Mucosa of stomach (tissue), 1 donor: Measurements from ENCODE around the gene RAD23A.
A peak's percentile ranks its signal among the peaks of the same experiment; 100 is the strongest.

Experiments
- H3K27me3 ChIP-seq: one replicate; pipeline ENCODE4 v1.7.0; 2013; ENCODE audit warnings: mild to moderate bottlenecking, low read length; ENCODE audit not compliant: control insufficient read depth, insufficient read depth
- H3K36me3 ChIP-seq: one replicate; pipeline ENCODE4 v1.7.0; 2013; ENCODE audit warnings: low read length; ENCODE audit not compliant: control insufficient read depth, insufficient read depth
- H3K4me1 ChIP-seq: one replicate; pipeline ENCODE4 v1.7.0; 2013; ENCODE audit warnings: mild to moderate bottlenecking, low read length; ENCODE audit not compliant: control insufficient read depth, insufficient read depth
- H3K4me3 ChIP-seq: one replicate; pipeline ENCODE4 v1.7.0; 2013; ENCODE audit warnings: low read length
- H3K9ac ChIP-seq: one replicate; pipeline ENCODE4 v1.7.0; 2013; ENCODE audit warnings: mild to moderate bottlenecking, low read length, moderate library complexity
- H3K9me3 ChIP-seq: one replicate; pipeline ENCODE4 v1.7.0; 2013; ENCODE audit warnings: mild to moderate bottlenecking, low read length, moderate library complexity; ENCODE audit not compliant: control insufficient read depth
- donor health status: Pancreatic carcinoma.

Gene RAD23A

GRCh38 chr19:12984143-12984627 is 38.5 kb downstream of the RAD23A start:
- H3K9ac ChIP-seq = peak overlapping the region; percentile 32

GRCh38 chr19:12984683-12985048 is 39.0 kb downstream of the RAD23A start:
- peaks cover 34% of the 10 kb centered on the region for H3K4me1 ChIP-seq
- H3K9ac ChIP-seq = peak overlapping the region; percentile 32
- H3K27me3 ChIP-seq = peaks cover 11% of the 10 kb centered on the region
- H3K36me3 ChIP-seq = no peaks in the 10 kb centered on the region
- H3K9me3 ChIP-seq = no peaks in the 10 kb centered on the region
- H3K4me3 ChIP-seq = no peak overlapping the region

More at GRCh38 chr19:12984143-12984627, 38.5 kb downstream of the RAD23A start:
- H3K9me3 ChIP-seq = no peaks in the 10 kb centered on the region
- H3K4me3 ChIP-seq = no peak overlapping the region
- H3K27me3 ChIP-seq = peaks cover 11% of the 10 kb centered on the region
- peaks cover 34% of the 10 kb centered on the region for H3K4me1 ChIP-seq
- no peaks in the 10 kb centered on the region for H3K36me3 ChIP-seq

GRCh38 chr19:12985049-12985776 is 39.6 kb downstream of the RAD23A start:
- Histone ChIP-seq H3K9ac (peak overlapping the region; percentile 32), H3K9me3 (no peaks in the 10 kb centered on the region), H3K27me3 (peaks cover 11% of the 10 kb centered on the region), H3K4me1 (peaks cover 34% of the 10 kb centered on the region), H3K36me3 (no peaks in the 10 kb centered on the region), H3K4me3 (no peak overlapping the region)

GRCh38 chr19:12986726-12987125 is 41.1 kb downstream of the RAD23A start:
- H3K27me3 ChIP-seq = peaks cover 11% of the 10 kb centered on the region
- no peak overlapping the region for H3K9ac ChIP-seq
- H3K36me3 ChIP-seq = no peaks in the 10 kb centered on the region
- H3K9me3 ChIP-seq = no peaks in the 10 kb centered on the region
- no peak overlapping the region for H3K4me3 ChIP-seq
- peaks cover 34% of the 10 kb centered on the region for H3K4me1 ChIP-seq

GRCh38 chr19:12987190-12987589 is 41.5 kb downstream of the RAD23A start:
- Histone ChIP-seq H3K4me3 (no peak overlapping the region), H3K27me3 (peaks cover 11% of the 10 kb centered on the region), H3K9ac (no peak overlapping the region), H3K9me3 (no peaks in the 10 kb centered on the region), H3K36me3 (no peaks in the 10 kb centered on the region), H3K4me1 (peaks cover 34% of the 10 kb centered on the region)

- Histone ChIP-seq H3K9ac (no peak overlapping the region), H3K4me3 (no peak overlapping the region), H3K36me3 (no peaks in the 10 kb centered on the region), H3K4me1 (peaks cover 34% of the 10 kb centered on the region), H3K27me3 (peaks cover 5% of the 10 kb centered on the region), H3K9me3 (no peaks in the 10 kb centered on the region)
Observed at GRCh38 chr19:12987781-12988180, 42.1 kb downstream of the RAD23A start.

GRCh38 chr19:12990431-12990830 is 44.8 kb downstream of the RAD23A start:
- no peaks in the 10 kb centered on the region for H3K36me3 ChIP-seq
- H3K9me3 ChIP-seq = no peaks in the 10 kb centered on the region
- H3K4me3 ChIP-seq = no peak overlapping the region
- no peak overlapping the region for H3K9ac ChIP-seq
- H3K4me1 ChIP-seq = peaks cover 12% of the 10 kb centered on the region
- H3K27me3 ChIP-seq = peaks cover 5% of the 10 kb centered on the region

- Histone ChIP-seq H3K4me3 (no peak overlapping the region), H3K27me3 (peaks cover 5% of the 10 kb centered on the region), H3K4me1 (peaks cover 8% of the 10 kb centered on the region), H3K9ac (no peak overlapping the region), H3K9me3 (no peaks in the 10 kb centered on the region), H3K36me3 (no peaks in the 10 kb centered on the region)
Observed at GRCh38 chr19:12990853-12991252, 45.2 kb downstream of the RAD23A start.

- Histone ChIP-seq H3K36me3 (no peaks in the 10 kb centered on the region), H3K4me3 (no peak overlapping the region), H3K9ac (no peak overlapping the region), H3K4me1 (peaks cover 5% of the 10 kb centered on the region), H3K27me3 (peaks cover 5% of the 10 kb centered on the region), H3K9me3 (no peaks in the 10 kb centered on the region)
Observed at GRCh38 chr19:12991296-12991695, 45.6 kb downstream of the RAD23A start.

- Histone ChIP-seq H3K27me3 (no peaks in the 10 kb centered on the region), H3K9ac (no peak overlapping the region), H3K36me3 (no peaks in the 10 kb centered on the region), H3K4me3 (no peak overlapping the region), H3K9me3 (no peaks in the 10 kb centered on the region), H3K4me1 (peaks cover 16% of the 10 kb centered on the region)
Observed at GRCh38 chr19:12992729-12993128, 47.1 kb downstream of the RAD23A start.

- Histone ChIP-seq H3K4me3 (no peak overlapping the region), H3K9me3 (no peaks in the 10 kb centered on the region), H3K4me1 (peaks cover 21% of the 10 kb centered on the region), H3K9ac (no peak overlapping the region), H3K27me3 (no peaks in the 10 kb centered on the region), H3K36me3 (no peaks in the 10 kb centered on the region)
Observed at GRCh38 chr19:12993562-12993961, 47.9 kb downstream of the RAD23A start.

- peak within 1 kb of the TSS; percentile 50 for H3K4me3 ChIP-seq
- H3K27me3 ChIP-seq = no peaks in the 10 kb centered on the region
- H3K4me1 ChIP-seq = peaks cover 21% of the 10 kb centered on the region
- H3K9ac ChIP-seq = peak within 1 kb of the TSS; percentile 69
- no peaks in the 10 kb centered on the region for H3K36me3 ChIP-seq
- H3K9me3 ChIP-seq = no peaks in the 10 kb centered on the region
Observed at GRCh38 chr19:12994701-12995595, 49.3 kb downstream of the RAD23A start, which contains the start of gene NFIX. TSS of gene NFIX (plus strand) at chr19:12995475. CDS start at chr19:12995838, 363 bp downstream.
